ENCODE data around the gene GCK.

Gene GCK

GRCh38 chr7:44101966-44102845, 87.0 kb downstream of the GCK start:
- peak overlapping the region; percentile 98; the same call in 1 of the 2 replicates for H3K4me2 ChIP-seq (ENCODE audit: insufficient read depth, low read length)
- ATAC-seq (ENCODE audit: insufficient read depth, low read depth): no peak
- peaks cover 42% of the 10 kb centered on the region for H3K79me2 ChIP-seq (ENCODE audit: insufficient read depth, low read length)
- peaks cover 29% of the 10 kb centered on the region for H3K36me3 ChIP-seq (ENCODE audit: insufficient read depth, low read length)
- H3K4me3 ChIP-seq (ENCODE audit: low read depth in 1 of 2, low read length in 2 of 2): no peak overlapping the region
- peaks cover 91% of the 10 kb centered on the region for H3K4me1 ChIP-seq (ENCODE audit: insufficient read depth, low read length)
- no peaks in the 10 kb centered on the region for H3K9me3 ChIP-seq (ENCODE audit: insufficient read depth, low read length, severe bottlenecking)
- TF ChIP-seq CTCF (IDR thresholded peaks at IDR 0.05; ENCODE audit: borderline replicate concordance, extremely low read depth, low read length, poor library complexity, severe bottlenecking): no peak
- no peak for TF ChIP-seq EZH2 (IDR thresholded peaks at IDR 0.05; ENCODE audit: borderline replicate concordance, low read depth, low read length, severe bottlenecking)
- H4K20me1 ChIP-seq (ENCODE audit: insufficient read depth, low read length): peaks cover 28% of the 10 kb centered on the region
- no peak for DNase-seq
- H2AFZ ChIP-seq (ENCODE audit: low read depth, low read length): no peak overlapping the region
- H3K27ac ChIP-seq (ENCODE audit: low read length): peak overlapping the region; percentile 91
- no peaks in the 10 kb centered on the region for H3K27me3 ChIP-seq (ENCODE audit: insufficient read depth, low read length, poor library complexity)
- H3K9ac ChIP-seq (ENCODE audit: low read depth, low read length): peak overlapping the region; percentile 94

GRCh38 chr7:44101303-44101965, 87.8 kb downstream of the GCK start:
- H3K27me3 ChIP-seq (ENCODE audit: insufficient read depth, low read length, poor library complexity): no peaks in the 10 kb centered on the region
- H3K9me3 ChIP-seq (ENCODE audit: insufficient read depth, low read length, severe bottlenecking): no peaks in the 10 kb centered on the region
- peak overlapping the region; percentile 91 for H3K27ac ChIP-seq (ENCODE audit: low read length)
- no peak overlapping the region for H3K4me2 ChIP-seq (ENCODE audit: insufficient read depth, low read length)
- peaks cover 20% of the 10 kb centered on the region for H4K20me1 ChIP-seq (ENCODE audit: insufficient read depth, low read length)
- peaks cover 35% of the 10 kb centered on the region for H3K79me2 ChIP-seq (ENCODE audit: insufficient read depth, low read length)
- peaks cover 21% of the 10 kb centered on the region for H3K36me3 ChIP-seq (ENCODE audit: insufficient read depth, low read length)
- no peak for DNase-seq
- no peak overlapping the region for H3K4me3 ChIP-seq (ENCODE audit: low read depth in 1 of 2, low read length in 2 of 2)
- peak overlapping the region; percentile 31 for H3K9ac ChIP-seq (ENCODE audit: low read depth, low read length)
- ATAC-seq (ENCODE audit: insufficient read depth, low read depth): no peak
- no peak overlapping the region for H2AFZ ChIP-seq (ENCODE audit: low read depth, low read length)
- TF ChIP-seq CTCF (IDR thresholded peaks at IDR 0.05; ENCODE audit: borderline replicate concordance, extremely low read depth, low read length, poor library complexity, severe bottlenecking): no peak
- no peak for TF ChIP-seq EZH2 (IDR thresholded peaks at IDR 0.05; ENCODE audit: borderline replicate concordance, low read depth, low read length, severe bottlenecking)
- H3K4me1 ChIP-seq (ENCODE audit: insufficient read depth, low read length): peaks cover 91% of the 10 kb centered on the region

GRCh38 chr7:44100458-44101302, 88.6 kb downstream of the GCK start:
- H3K4me1 ChIP-seq (ENCODE audit: insufficient read depth, low read length): peaks cover 91% of the 10 kb centered on the region

More at GRCh38 chr7:44100458-44101302, 88.6 kb downstream of the GCK start:
- DNase-seq: peak; percentile 53
- ATAC-seq (ENCODE audit: insufficient read depth, low read depth): no peak
- Histone ChIP-seq H3K36me3 (ENCODE audit: insufficient read depth, low read length) (peaks cover 14% of the 10 kb centered on the region), H3K9ac (ENCODE audit: low read depth, low read length) (peak overlapping the region; percentile 31), H4K20me1 (ENCODE audit: insufficient read depth, low read length) (peaks cover 12% of the 10 kb centered on the region), H3K4me2 (ENCODE audit: insufficient read depth, low read length) (no peak overlapping the region), H3K9me3 (ENCODE audit: insufficient read depth, low read length, severe bottlenecking) (no peaks in the 10 kb centered on the region), H3K79me2 (ENCODE audit: insufficient read depth, low read length) (peaks cover 27% of the 10 kb centered on the region), H3K27me3 (ENCODE audit: insufficient read depth, low read length, poor library complexity) (no peaks in the 10 kb centered on the region), H3K27ac (ENCODE audit: low read length) (peak overlapping the region; percentile 91), H2AFZ (ENCODE audit: low read depth, low read length) (no peak overlapping the region), H3K4me3 (ENCODE audit: low read depth in 1 of 2, low read length in 2 of 2) (no peak overlapping the region)
- TF ChIP-seq EZH2 (IDR thresholded peaks at IDR 0.05; ENCODE audit: borderline replicate concordance, low read depth, low read length, severe bottlenecking): no peak
- TF ChIP-seq CTCF (IDR thresholded peaks at IDR 0.05; ENCODE audit: borderline replicate concordance, extremely low read depth, low read length, poor library complexity, severe bottlenecking): no peak

All from DND-41 (cell line).